Erythroblast (primary cell): ENCODE results near the gene WNT3.

ENCODE experiments used
- DNase-seq, 2 experiments: peaks; one replicate each; lab custom pipeline; 2025; lab: John Stamatoyannopoulos, UW
- GATA1 ChIP-seq: IDR thresholded peaks from 2 replicates; pipeline ENCODE4 v1.6.1; 2011; ENCODE audit warnings: low read depth, mild to moderate bottlenecking, control low read depth, low read length, moderate library complexity
- POLR2A ChIP-seq: IDR thresholded peaks from 2 replicates; pipeline ENCODE4 v1.6.1; 2011; ENCODE audit warnings: mild to moderate bottlenecking, low read length

Gene WNT3, protein sequence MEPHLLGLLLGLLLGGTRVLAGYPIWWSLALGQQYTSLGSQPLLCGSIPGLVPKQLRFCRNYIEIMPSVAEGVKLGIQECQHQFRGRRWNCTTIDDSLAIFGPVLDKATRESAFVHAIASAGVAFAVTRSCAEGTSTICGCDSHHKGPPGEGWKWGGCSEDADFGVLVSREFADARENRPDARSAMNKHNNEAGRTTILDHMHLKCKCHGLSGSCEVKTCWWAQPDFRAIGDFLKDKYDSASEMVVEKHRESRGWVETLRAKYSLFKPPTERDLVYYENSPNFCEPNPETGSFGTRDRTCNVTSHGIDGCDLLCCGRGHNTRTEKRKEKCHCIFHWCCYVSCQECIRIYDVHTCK

DNA sequence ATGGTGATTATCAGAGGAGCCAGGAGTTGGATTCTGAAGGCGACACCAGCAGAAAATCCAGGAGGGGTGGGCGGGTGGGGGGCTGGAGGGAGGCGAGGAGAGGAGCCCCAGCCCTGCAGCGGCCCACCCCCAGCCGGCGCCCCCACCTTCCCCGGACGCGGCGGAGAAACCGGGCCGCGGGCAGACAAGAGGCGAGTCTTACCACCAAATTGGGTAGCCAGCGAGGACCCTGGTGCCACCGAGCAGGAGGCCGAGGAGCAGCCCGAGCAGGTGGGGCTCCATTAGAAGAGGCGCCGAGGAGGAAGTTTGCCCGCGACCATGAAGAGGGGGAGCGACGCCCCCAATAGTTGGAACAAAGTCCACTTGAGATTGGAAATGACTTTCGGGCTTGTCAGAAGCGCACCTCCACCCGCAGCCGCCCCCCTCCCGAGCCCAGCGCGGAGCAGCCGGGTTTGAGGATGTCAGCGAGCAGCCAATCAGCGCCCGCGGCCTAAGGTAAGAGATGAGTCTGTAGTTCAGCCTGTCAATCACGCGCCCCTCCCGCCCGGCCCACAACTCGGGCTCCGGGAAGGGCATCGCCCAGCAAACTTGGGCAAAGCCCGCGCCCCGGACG is at the start of gene WNT3:
Gene WNT3, minus strand, starts transcription at position 377 of the 613 bp plus-strand sequence. Its CDS starts 95 bp downstream, at position 282.
- peak; percentile 37 to 50 for DNase-seq
- TF ChIP-seq GATA1 (no peak), POLR2A (no peak)

- no peak for DNase-seq
- no peak for TF ChIP-seq GATA1
Observed at GRCh38 chr17:46866747-46867146, 48.3 kb upstream of the WNT3 start.

DNA sequence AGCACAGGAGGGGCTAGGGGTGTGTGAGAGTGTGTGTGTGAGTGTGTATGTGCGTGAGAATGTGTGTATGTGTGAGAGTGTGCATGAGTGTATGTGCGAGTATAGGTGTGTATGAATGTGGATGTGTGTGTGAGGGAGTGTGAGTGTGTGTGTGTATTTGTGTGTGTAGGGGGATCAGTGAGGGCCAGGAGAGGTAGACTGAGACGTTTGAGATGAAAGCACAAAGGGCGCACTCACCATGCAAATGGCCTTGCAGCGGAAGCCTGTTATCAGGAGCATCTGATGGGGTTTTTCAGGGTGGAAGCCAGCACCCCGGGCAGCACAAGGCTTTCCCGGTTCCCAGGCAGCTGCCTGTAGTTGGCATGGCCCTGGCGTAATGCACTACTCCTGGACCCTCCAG is 47.8 kb upstream of the WNT3 start:
- TF ChIP-seq GATA1 (no peak), POLR2A (no peak)
- DNase-seq = no peak

- no peak for DNase-seq
Observed at GRCh38 chr17:46865100-46865499, 46.6 kb upstream of the WNT3 start.

GRCh38 chr17:46863383-46864121 is 45.1 kb upstream of the WNT3 start:
- no peak for TF ChIP-seq POLR2A
- no peak for TF ChIP-seq GATA1
- DNase-seq = no peak

More at GRCh38 chr17:46865100-46865499, 46.6 kb upstream of the WNT3 start:
- TF ChIP-seq GATA1 = no peak
- TF ChIP-seq POLR2A = no peak

GRCh38 chr17:46862949-46863348 is 44.5 kb upstream of the WNT3 start:
- TF ChIP-seq GATA1 = no peak
- no peak for TF ChIP-seq POLR2A
- DNase-seq = peak; percentile 28 to 30

DNA sequence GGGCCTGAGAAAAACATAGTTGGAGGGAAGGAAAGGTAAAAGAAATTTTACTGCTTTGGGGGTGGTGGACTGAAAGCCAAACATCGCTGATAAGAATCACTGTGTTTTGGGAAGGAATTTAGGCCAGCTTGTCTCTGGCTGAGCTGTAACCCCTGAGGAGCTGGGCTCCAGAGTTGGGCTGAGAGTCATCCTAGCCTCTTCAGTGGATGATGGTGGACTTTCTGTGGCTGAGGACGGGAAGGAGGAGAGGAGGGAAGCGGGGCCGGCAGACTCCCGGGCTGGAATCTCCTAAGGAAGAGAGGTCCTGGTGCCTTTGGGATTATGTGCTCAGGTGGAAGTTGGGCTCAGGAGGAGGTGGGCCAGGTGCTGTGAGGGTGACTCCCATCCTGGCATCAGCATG is 41.5 kb upstream of the WNT3 start:
- no peak for TF ChIP-seq POLR2A
- TF ChIP-seq GATA1 = no peak
- DNase-seq = no peak

- DNase-seq = no peak
- no peak for TF ChIP-seq POLR2A
- no peak for TF ChIP-seq GATA1
Observed at GRCh38 chr17:46857600-46857999, 39.1 kb upstream of the WNT3 start.

DNA sequence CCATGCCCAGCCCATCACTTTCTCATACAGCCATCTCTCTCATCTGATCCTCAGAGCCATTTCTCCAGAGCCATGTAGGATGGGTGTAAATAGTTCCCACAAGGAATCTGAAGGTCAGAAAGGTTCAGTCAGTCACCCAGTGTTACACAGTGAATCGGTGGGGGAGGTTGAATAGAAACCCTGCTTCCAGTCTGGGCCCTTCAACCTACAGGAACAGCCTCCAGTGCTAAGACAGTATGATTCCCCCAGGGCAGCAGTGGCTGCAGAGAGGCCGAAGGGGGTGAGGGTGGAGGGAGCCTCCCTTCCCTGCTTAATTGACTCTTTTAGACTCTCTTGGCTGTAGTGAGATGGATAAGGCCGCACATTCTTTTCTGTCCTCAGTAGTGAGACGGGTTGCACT is 36.5 kb upstream of the WNT3 start:
- TF ChIP-seq GATA1 = no peak
- TF ChIP-seq POLR2A = no peak
- no peak for DNase-seq

GRCh38 chr17:46854515-46854914 is 36.0 kb upstream of the WNT3 start:
- DNase-seq = no peak
- TF ChIP-seq POLR2A = no peak

DNA sequence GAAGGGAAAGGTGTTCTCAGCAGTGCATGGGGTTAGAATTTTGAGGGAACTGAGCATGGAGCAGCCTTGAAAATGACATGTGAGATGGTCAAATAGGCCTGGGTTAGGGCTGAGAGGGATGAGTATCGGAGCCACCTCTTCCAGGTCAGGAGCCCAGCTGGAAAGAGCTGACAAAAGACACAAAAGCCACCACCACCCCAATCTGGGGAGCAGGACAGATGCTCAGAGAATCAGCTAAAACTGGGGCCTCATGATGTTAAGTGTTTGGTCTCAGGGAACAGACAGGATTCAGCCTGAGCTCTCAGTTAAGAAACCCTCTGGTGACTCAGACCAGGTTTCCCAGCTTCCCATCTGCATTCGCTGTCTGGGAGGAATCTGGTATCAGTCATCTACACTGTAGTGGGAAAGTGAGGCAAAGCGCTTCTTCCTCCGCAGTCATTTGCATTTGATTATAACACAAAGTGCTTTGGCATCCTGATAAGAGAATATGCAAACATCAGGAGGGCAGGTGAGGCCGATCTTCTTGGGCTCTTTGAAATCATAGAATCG is 35.5 kb upstream of the WNT3 start:
- TF ChIP-seq POLR2A = no peak
- no peak for TF ChIP-seq GATA1
- DNase-seq = no peak

- peak in 1 of 2 experiments; percentile 10 for DNase-seq
- TF ChIP-seq POLR2A (no peak), GATA1 (no peak)
Observed at GRCh38 chr17:46851029-46851741, 32.7 kb upstream of the WNT3 start, which contains the start of gene WNT9B. WNT9B (plus strand) TSS chr17:46851583; CDS start chr17:46851639, 56 bp downstream.

DNA sequence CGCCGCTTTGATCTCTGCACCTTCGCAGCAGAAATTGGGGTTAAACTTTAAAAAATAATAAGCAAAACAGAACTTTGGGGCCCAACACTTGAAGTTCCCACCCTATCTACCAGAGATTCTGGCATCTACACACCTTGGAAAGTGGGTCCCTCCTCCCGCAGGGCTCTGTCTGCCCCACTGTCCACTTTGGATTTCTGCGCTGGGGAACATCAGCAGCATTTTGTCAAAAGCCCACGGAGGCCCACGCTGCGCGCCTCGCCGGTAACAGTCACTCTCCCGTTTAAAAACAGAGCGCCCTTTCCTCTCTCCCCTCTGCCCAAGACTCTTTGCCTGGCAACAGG is 32.2 kb upstream of the WNT3 start:
- no peak for TF ChIP-seq GATA1
- no peak for TF ChIP-seq POLR2A
- DNase-seq = no peak

DNA sequence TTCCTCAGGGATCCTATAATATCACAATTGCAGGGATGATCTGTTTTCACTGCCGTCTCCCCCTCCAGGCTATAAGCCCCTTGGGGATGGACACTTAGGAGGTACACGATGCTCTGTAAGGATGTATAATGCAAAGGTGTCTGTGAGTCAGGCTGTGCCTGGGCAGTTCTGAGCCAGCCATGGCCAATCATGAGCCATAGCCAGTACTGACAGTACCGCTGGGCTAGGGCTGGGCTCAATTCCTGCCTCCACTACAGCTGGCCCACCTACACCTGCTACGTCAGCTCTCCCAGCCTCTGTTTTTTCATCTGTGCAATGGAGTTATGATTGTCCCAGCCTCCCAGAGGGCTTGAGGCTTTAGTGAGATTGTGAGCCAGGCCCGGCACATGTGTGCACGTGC is 30.0 kb upstream of the WNT3 start:
- no peak for DNase-seq
- TF ChIP-seq GATA1 (no peak), POLR2A (no peak)
